T-cell (primary cell): ENCODE results near the gene LIMS1. TPM values are rescaled to one million over a fixed set of nuclear protein-coding genes. Genes with fewer than 3 reads are reported as not detected.
"Not testable (repeated sequence)": the region's sequence is repeated elsewhere in the genome, so short reads cannot be mapped to it uniquely, and the experiment has no call there.

Source experiments
- ATAC-seq, 4 experiments: fragments of 200-7000 bp in 3 of 4; fragments of 150-1000 bp in 1 of 4; cut with Tn5 transposase; replicated peaks in 1 of 4; 1 replicate in 3 of 4; 2 replicates in 1 of 4; pipeline ENCODE4 v1.10.0; 2021; ENCODE audit warnings: moderate library complexity in 3 of 4, mild to moderate bottlenecking in 2 of 4, moderate number of reproducible peaks in 1 of 4
- CTCF ChIA-PET, 2 donors: fragments of 300-600 bp; sonication (Branson Sonifier 250); formaldehyde crosslinking; loops; one replicate each; lab custom pipeline; 2022; ENCODE audit warnings: antibody characterized with exemption in 2 of 2; lab: Charles Lee
- POLR2A ChIA-PET, 2 donors: fragments of 300-600 bp; sonication (Branson Sonifier 250); formaldehyde crosslinking; loops; one replicate each; lab custom pipeline; 2022; ENCODE audit warnings: antibody characterized with exemption in 2 of 2; lab: Charles Lee
- DNase-seq, 35 experiments: peaks; one replicate each; pipeline versions ENCODE4 v3.0.0 to v3.0.0-alpha.2; 2013 to 2023
- H3K27ac ChIP-seq: one replicate; pipeline ENCODE4 v1.5.1; 2013; ENCODE audit warnings: low read length
- H3K27me3 ChIP-seq, 2 experiments: replicated peaks in 1 of 2; 1 replicate in 1 of 2; 2 replicates in 1 of 2; pipeline versions ENCODE4 v1.6.1 to v1.7.0; 2013; ENCODE audit warnings: low read length in 1 of 2, mixed read lengths in 1 of 2; ENCODE audit not compliant: control insufficient read depth in 2 of 2, insufficient read depth in 2 of 2; ENCODE audit errors: extremely low read depth in 1 of 2
- H3K36me3 ChIP-seq, 2 donors: 1 replicate in 1 of 2; 2 replicates in 1 of 2; pipeline versions ENCODE4 v1.6.1 to v1.7.0; 2013; ENCODE audit warnings: low read length in 1 of 2; ENCODE audit not compliant: control insufficient read depth in 2 of 2, insufficient read depth in 1 of 2; ENCODE audit errors: extremely low read depth in 1 of 2
- H3K4me1 ChIP-seq, 2 experiments: 1 replicate in 1 of 2; 2 replicates in 1 of 2; pipeline versions ENCODE4 v1.6.1 to v1.7.0; 2013; ENCODE audit warnings: low read length in 2 of 2, mixed read lengths in 1 of 2; ENCODE audit not compliant: insufficient read depth in 2 of 2, control insufficient read depth in 1 of 2; ENCODE audit errors: extremely low read depth in 1 of 2
- H3K4me3 ChIP-seq, 2 donors: 1 replicate in 1 of 2; 2 replicates in 1 of 2; pipeline versions ENCODE4 v1.5.1 to v1.7.0; 2013; ENCODE audit warnings: mild to moderate bottlenecking in 2 of 2, low read length in 1 of 2, moderate library complexity in 1 of 2; ENCODE audit not compliant: control insufficient read depth in 1 of 2; ENCODE audit errors: extremely low read depth in 1 of 2
- H3K9me3 ChIP-seq: 2 replicates; pipeline ENCODE4 v1.7.0; 2013
- H3K27ac Mint-ChIP-seq, 2 donors: one replicate each; pipeline ENCODE4 v1.8.0; 2020 to 2021; ENCODE audit warnings: mild to moderate bottlenecking in 2 of 2, mixed read lengths in 2 of 2
- H3K27me3 Mint-ChIP-seq, 2 donors: one replicate each; pipeline ENCODE4 v1.8.0; 2021 to 2022; ENCODE audit warnings: mixed read lengths in 2 of 2
- H3K36me3 Mint-ChIP-seq: one replicate; pipeline ENCODE4 v1.8.0; 2021; ENCODE audit warnings: mixed read lengths
- H3K4me1 Mint-ChIP-seq, 3 donors: one replicate each; pipeline ENCODE4 v1.8.0; 2020 to 2022; ENCODE audit warnings: mixed read lengths in 3 of 3, mild to moderate bottlenecking in 1 of 3
- H3K4me3 Mint-ChIP-seq, 3 donors: one replicate each; pipeline ENCODE4 v1.8.0; 2020 to 2022; ENCODE audit warnings: mild to moderate bottlenecking in 3 of 3, mixed read lengths in 3 of 3, moderate library complexity in 3 of 3
- H3K9me3 Mint-ChIP-seq, 3 donors: one replicate each; pipeline ENCODE4 v1.8.0; 2020 to 2022; ENCODE audit warnings: mixed read lengths in 3 of 3
- WGBS: methylation state at CpG from one replicate; pipeline ENCODE4 v1.1.5; 2013; ENCODE audit warnings: missing lambda C conversion rate; ENCODE audit not compliant: insufficient coverage; 5-methylcytosine and 5-hydroxymethylcytosine counted together
- total RNA-seq, 35 experiments: library from RNA in 6 of 35; stranded (reverse) in 6 of 35; fragments of 120-200 nt in 1 of 35; gene quantifications; one replicate each; pipeline versions ENCODE4 v1.2.1 to v1.2.4 and lab custom pipeline; 2013 to 2026

The LIMS1 gene
- total RNA-seq, 5 donors from 2014 or later (not counting 1 experiment from before 2014, with no cell fraction given) = 55.5 to 82.8 (median 56.9) TPM

- CTCF ChIA-PET = interaction anchor here (0.6 to 0.7 kb wide), 2 partner anchors 10 to 150 kb away, joined by 3 to 4 read pairs; no protein-coding TSS in a partner anchor
- Histone ChIP-seq H3K4me1 (no peaks in the 10 kb centered on the region), H3K27me3 (no peaks in the 10 kb centered on the region), H3K4me3 (no peak overlapping the region), H3K9me3 (no peaks in the 10 kb centered on the region), H3K27ac (no peak overlapping the region), H3K36me3 (no peaks in the 10 kb centered on the region)
- no peaks in the 10 kb centered on the region for H3K9me3 Mint-ChIP-seq
- H3K36me3 Mint-ChIP-seq = peaks cover 5% of the 10 kb centered on the region
- DNase-seq (no peak), ATAC-seq (no peak)
- WGBS = 100% methylated on average over 3 of the region's 7 CpGs
- H3K4me3 Mint-ChIP-seq = no peak overlapping the region
- POLR2A ChIA-PET = no interaction called here
- no peaks in the 10 kb centered on the region for H3K4me1 Mint-ChIP-seq
- no peak overlapping the region for H3K27ac Mint-ChIP-seq
- H3K27me3 Mint-ChIP-seq = no peaks in the 10 kb centered on the region
Measured at GRCh38 chr2:108691447-108691846, 157.2 kb downstream of the LIMS1 start.

- Histone ChIP-seq H3K27ac (no peak overlapping the region), H3K36me3 (no peaks in the 10 kb centered on the region), H3K4me3 (no peak overlapping the region), H3K4me1 (no peaks in the 10 kb centered on the region), H3K9me3 (no peaks in the 10 kb centered on the region), H3K27me3 (peaks cover 0 to 4% of the 10 kb centered on the region in 2 experiments)
- ATAC-seq (no peak), DNase-seq (no peak)
- Mint-ChIP-seq H3K9me3 (no peaks in the 10 kb centered on the region), H3K4me1 (no peaks in the 10 kb centered on the region), H3K36me3 (peaks cover 1% of the 10 kb centered on the region), H3K27ac (no peak overlapping the region), H3K27me3 (no peaks in the 10 kb centered on the region), H3K4me3 (no peak overlapping the region)
- ChIA-PET CTCF (no interaction called here), POLR2A (no interaction called here)
- WGBS = 67% methylated on average over 1 of the region's 3 CpGs
Measured at GRCh38 chr2:108701208-108701607, 166.9 kb downstream of the LIMS1 start.

GRCh38 chr2:108701806-108702205 is 167.5 kb downstream of the LIMS1 start:
- Mint-ChIP-seq H3K9me3 (peaks cover 0 to 4% (median 0%) of the 10 kb centered on the region in 3 donors), H3K36me3 (peaks cover 3% of the 10 kb centered on the region), H3K4me1 (no peaks in the 10 kb centered on the region), H3K4me3 (no peak overlapping the region), H3K27ac (no peak overlapping the region), H3K27me3 (no peaks in the 10 kb centered on the region)
- Histone ChIP-seq H3K36me3 (no peaks in the 10 kb centered on the region), H3K4me1 (no peaks in the 10 kb centered on the region), H3K4me3 (no peak overlapping the region), H3K27ac (no peak overlapping the region), H3K9me3 (no peaks in the 10 kb centered on the region), H3K27me3 (peaks cover 0 to 4% of the 10 kb centered on the region in 2 experiments)
- POLR2A ChIA-PET = no interaction called here
- DNase-seq (no peak), ATAC-seq (no peak)
- 40% methylated on average over 1 of the region's 2 CpGs for WGBS
- CTCF ChIA-PET = no interaction called here

- Mint-ChIP-seq H3K4me1 (no peaks in the 10 kb centered on the region), H3K4me3 (no peak overlapping the region), H3K27me3 (peaks cover 0 to 3% of the 10 kb centered on the region in 2 donors), H3K9me3 (peaks cover 0 to 11% (median 11%) of the 10 kb centered on the region in 3 donors), H3K27ac (no peak overlapping the region), H3K36me3 (peaks cover 6% of the 10 kb centered on the region)
- DNase-seq (no peak), ATAC-seq (no peak)
- WGBS = 67% methylated on average over 1 of the region's 1 CpG
- POLR2A ChIA-PET = no interaction called here
- Histone ChIP-seq H3K27me3 (peaks cover 0 to 4% of the 10 kb centered on the region in 2 experiments), H3K9me3 (no peaks in the 10 kb centered on the region), H3K4me3 (no peak overlapping the region), H3K36me3 (no peaks in the 10 kb centered on the region), H3K4me1 (no peaks in the 10 kb centered on the region), H3K27ac (no peak overlapping the region)
- CTCF ChIA-PET = no interaction called here
Measured at GRCh38 chr2:108704871-108705270, 170.6 kb downstream of the LIMS1 start.

- Histone ChIP-seq H3K27me3 (peaks cover 0 to 4% of the 10 kb centered on the region in 2 experiments), H3K4me3 (no peak overlapping the region), H3K27ac (no peak overlapping the region), H3K9me3 (no peaks in the 10 kb centered on the region), H3K4me1 (no peaks in the 10 kb centered on the region), H3K36me3 (no peaks in the 10 kb centered on the region)
- no peak overlapping the region for H3K4me3 Mint-ChIP-seq
- H3K9me3 Mint-ChIP-seq = peaks cover 0 to 11% (median 11%) of the 10 kb centered on the region in 3 donors
- CTCF ChIA-PET = interaction anchor here in 1 of 2 donors (0.7 kb wide), 1 partner anchor 23 kb away, joined by 4 read pairs; no protein-coding TSS in a partner anchor
- H3K36me3 Mint-ChIP-seq = peaks cover 6% of the 10 kb centered on the region
- ATAC-seq (no peak), DNase-seq (no peak)
- H3K4me1 Mint-ChIP-seq = no peaks in the 10 kb centered on the region
- POLR2A ChIA-PET = interaction anchor here in 1 of 2 donors (0.7 kb wide), 1 partner anchor 140 kb away, joined by 9 read pairs; no protein-coding TSS in a partner anchor
- H3K27ac Mint-ChIP-seq = no peak overlapping the region
- H3K27me3 Mint-ChIP-seq = peaks cover 0 to 3% of the 10 kb centered on the region in 2 donors
Measured at GRCh38 chr2:108707300-108707699, 173.0 kb downstream of the LIMS1 start.

GRCh38 chr2:108716971-108717370 is 182.7 kb downstream of the LIMS1 start:
- H3K4me3 ChIP-seq, H3K27ac Mint-ChIP-seq, H3K27ac ChIP-seq, H3K27me3 Mint-ChIP-seq, H3K36me3 ChIP-seq, H3K9me3 Mint-ChIP-seq, DNase-seq, H3K36me3 Mint-ChIP-seq, H3K9me3 ChIP-seq, ATAC-seq, CTCF ChIA-PET, H3K4me3 Mint-ChIP-seq, H3K27me3 ChIP-seq: not testable (repeated sequence)
- H3K4me1 ChIP-seq = peaks cover 3 to 15% of the 10 kb centered on the region in 2 experiments
- WGBS = 83% methylated on average over 4 of the region's 6 CpGs
- POLR2A ChIA-PET = interaction anchor here (0.6 to 0.7 kb wide), 2 partner anchors 63 to 150 kb away, joined by 3 to 4 read pairs; no protein-coding TSS in a partner anchor
- peaks cover 18 to 21% (median 19%) of the 10 kb centered on the region in 3 donors for H3K4me1 Mint-ChIP-seq
